A673 (cell line): ENCODE measurements around the gene GNAQ.

Experiments used
- CTCF ChIP-seq: fragments of 300-800, 200-600 bp; sonication (generic); conservative IDR thresholded peaks from 2 replicates; pipeline ENCODE4 v1.5.1; 2017; ENCODE audit warnings: low read depth, mild to moderate bottlenecking, antibody characterized with exemption, low read length, moderate library complexity, mixed read lengths
- EZH2 ChIP-seq: fragments of 200-600 bp; sonication (generic); IDR thresholded peaks from 2 replicates; pipeline ENCODE4 v1.6.1; 2017; ENCODE audit warnings: borderline replicate concordance, low read depth, mild to moderate bottlenecking, mixed read lengths, antibody characterized with exemption, low read length; ENCODE audit not compliant: poor library complexity, severe bottlenecking

GRCh38 chr9:78001946-78002731 is 29.5 kb downstream of the GNAQ start:
- no peak for TF ChIP-seq CTCF
- TF ChIP-seq EZH2: no peak
